Lower leg skin (tissue), 3 donors: ENCODE results near the gene CEMP1.

ENCODE experiments used
- POLR2A ChIP-seq, 2 donors: fragments of 450-650 bp; IDR thresholded peaks; one replicate each; pipeline ENCODE4 v1.6.1; 2016 to 2017; ENCODE audit warnings: antibody characterized with exemption in 2 of 2, mild to moderate bottlenecking in 1 of 2, moderate library complexity in 1 of 2
- TF ChIP-seq, protein P1 (sequence below), 3 donors: fragments of 450-650 bp; IDR thresholded peaks; one replicate each; pipeline ENCODE4 v1.5.1; 2016; ENCODE audit warnings: antibody characterized with exemption in 3 of 3, mild to moderate bottlenecking in 3 of 3, moderate library complexity in 2 of 3

DNA sequence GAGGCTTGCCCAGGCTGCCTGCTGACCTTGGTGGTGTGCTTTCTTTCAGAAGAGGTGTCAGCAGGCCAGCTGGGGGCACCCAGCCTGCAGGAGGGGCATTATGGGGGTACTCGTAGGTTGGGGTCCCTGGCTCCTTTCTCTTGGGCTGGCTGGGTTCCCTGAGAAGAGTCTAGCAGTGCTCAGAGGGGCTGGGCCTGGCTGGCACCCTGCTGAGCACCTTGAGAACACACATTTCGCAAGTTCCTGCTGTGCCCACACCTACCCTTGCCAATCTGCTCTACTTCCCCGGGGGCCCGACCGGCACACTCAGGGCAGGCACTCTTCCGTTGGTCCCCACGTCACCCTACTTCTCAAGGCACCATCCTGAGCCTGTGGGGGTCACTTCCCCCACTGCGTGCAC, 5.1 kb downstream of the CEMP1 start:
- TF ChIP-seq, protein P1, sequence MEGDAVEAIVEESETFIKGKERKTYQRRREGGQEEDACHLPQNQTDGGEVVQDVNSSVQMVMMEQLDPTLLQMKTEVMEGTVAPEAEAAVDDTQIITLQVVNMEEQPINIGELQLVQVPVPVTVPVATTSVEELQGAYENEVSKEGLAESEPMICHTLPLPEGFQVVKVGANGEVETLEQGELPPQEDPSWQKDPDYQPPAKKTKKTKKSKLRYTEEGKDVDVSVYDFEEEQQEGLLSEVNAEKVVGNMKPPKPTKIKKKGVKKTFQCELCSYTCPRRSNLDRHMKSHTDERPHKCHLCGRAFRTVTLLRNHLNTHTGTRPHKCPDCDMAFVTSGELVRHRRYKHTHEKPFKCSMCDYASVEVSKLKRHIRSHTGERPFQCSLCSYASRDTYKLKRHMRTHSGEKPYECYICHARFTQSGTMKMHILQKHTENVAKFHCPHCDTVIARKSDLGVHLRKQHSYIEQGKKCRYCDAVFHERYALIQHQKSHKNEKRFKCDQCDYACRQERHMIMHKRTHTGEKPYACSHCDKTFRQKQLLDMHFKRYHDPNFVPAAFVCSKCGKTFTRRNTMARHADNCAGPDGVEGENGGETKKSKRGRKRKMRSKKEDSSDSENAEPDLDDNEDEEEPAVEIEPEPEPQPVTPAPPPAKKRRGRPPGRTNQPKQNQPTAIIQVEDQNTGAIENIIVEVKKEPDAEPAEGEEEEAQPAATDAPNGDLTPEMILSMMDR (IDR thresholded peaks at IDR 0.05): no peak
- TF ChIP-seq POLR2A (IDR thresholded peaks at IDR 0.05): no peak
